ENCODE data around the gene TMEM150A. TPM values are rescaled to one million over a fixed set of nuclear protein-coding genes. Genes with fewer than 3 reads are reported as not detected.

Gene TMEM150A
- total RNA-seq, 1 donor from 2014 or later, result 10.1 TPM

DNA sequence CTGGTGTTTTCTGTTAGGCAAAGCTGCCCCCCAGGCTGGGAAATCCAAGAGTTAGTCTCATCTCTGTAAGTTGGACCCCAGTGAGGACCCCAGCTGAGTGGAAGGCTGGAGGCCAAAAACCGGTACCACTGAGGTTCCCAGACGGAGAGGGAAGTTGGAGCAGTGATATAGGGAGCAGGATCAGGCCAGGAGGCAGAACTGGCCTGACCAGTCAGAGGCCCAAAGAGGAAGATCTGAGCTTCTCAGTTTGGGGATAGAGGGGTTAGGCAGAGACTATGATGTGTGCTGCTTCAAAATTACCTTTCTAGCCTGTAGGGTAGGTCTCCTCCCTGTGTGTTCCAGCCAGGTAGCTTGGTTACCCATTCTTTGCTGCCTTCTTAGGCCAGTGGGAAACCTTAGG, 11.5 kb downstream of the TMEM150A start:
- H3K36me3 ChIP-seq, result no peaks in the 10 kb centered on the region
- no peak for DNase-seq
- no peaks in the 10 kb centered on the region for H3K9me3 ChIP-seq (replicated peaks)
- peak overlapping the region; percentile 94 for H3K27ac ChIP-seq (replicated peaks)
- H3K27me3 ChIP-seq (ENCODE audit: low read depth), result no peaks in the 10 kb centered on the region
- peak overlapping the region; percentile 9 for H3K4me3 ChIP-seq
- H3K4me1 ChIP-seq, result peaks cover 85% of the 10 kb centered on the region
- TF ChIP-seq, protein P1, sequence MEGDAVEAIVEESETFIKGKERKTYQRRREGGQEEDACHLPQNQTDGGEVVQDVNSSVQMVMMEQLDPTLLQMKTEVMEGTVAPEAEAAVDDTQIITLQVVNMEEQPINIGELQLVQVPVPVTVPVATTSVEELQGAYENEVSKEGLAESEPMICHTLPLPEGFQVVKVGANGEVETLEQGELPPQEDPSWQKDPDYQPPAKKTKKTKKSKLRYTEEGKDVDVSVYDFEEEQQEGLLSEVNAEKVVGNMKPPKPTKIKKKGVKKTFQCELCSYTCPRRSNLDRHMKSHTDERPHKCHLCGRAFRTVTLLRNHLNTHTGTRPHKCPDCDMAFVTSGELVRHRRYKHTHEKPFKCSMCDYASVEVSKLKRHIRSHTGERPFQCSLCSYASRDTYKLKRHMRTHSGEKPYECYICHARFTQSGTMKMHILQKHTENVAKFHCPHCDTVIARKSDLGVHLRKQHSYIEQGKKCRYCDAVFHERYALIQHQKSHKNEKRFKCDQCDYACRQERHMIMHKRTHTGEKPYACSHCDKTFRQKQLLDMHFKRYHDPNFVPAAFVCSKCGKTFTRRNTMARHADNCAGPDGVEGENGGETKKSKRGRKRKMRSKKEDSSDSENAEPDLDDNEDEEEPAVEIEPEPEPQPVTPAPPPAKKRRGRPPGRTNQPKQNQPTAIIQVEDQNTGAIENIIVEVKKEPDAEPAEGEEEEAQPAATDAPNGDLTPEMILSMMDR (IDR thresholded peaks at IDR 0.05; ENCODE audit: borderline replicate concordance), result no peak
- intact Hi-C loops (cut with micrococcal nuclease), result no loop called here

GRCh38 chr2:85589982-85590791, 12.3 kb downstream of the TMEM150A start:
- H3K4me1 ChIP-seq, result peaks cover 89% of the 10 kb centered on the region
- H3K9me3 ChIP-seq (replicated peaks), result no peaks in the 10 kb centered on the region
- DNase-seq, result no peak
- no peaks in the 10 kb centered on the region for H3K27me3 ChIP-seq (ENCODE audit: low read depth)
- intact Hi-C loops (cut with micrococcal nuclease), result no loop called here
- peak overlapping the region; percentile 94 for H3K27ac ChIP-seq (replicated peaks)
- no peaks in the 10 kb centered on the region for H3K36me3 ChIP-seq
- H3K4me3 ChIP-seq, result peak overlapping the region; percentile 9
- TF ChIP-seq, protein P1 (IDR thresholded peaks at IDR 0.05; ENCODE audit: borderline replicate concordance), result no peak

DNA sequence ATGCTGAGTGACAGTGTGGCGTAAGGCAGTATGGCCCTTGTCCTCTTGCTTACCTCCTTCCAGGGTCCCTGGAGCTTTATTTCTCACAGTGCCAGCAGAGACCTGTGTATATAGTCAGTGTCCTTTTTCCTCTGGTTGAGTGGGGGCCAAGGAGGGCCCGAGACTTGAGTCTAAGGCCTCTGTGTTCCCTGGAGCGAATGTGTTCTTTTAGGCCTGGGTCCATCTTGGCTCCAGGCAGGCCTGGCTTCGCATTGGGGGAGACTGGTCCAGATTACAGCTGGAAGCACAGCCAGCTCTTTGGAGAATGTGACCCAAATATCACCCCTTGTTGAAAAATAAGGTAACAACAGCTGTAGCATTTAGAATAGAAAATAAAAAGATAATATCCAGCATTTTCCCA, 13.3 kb downstream of the TMEM150A start:
- H3K36me3 ChIP-seq, result no peaks in the 10 kb centered on the region
- peak overlapping the region; percentile 94 for H3K27ac ChIP-seq (replicated peaks)
- no peaks in the 10 kb centered on the region for H3K27me3 ChIP-seq (ENCODE audit: low read depth)
- H3K4me3 ChIP-seq, result no peak overlapping the region
- peaks cover 90% of the 10 kb centered on the region for H3K4me1 ChIP-seq
- intact Hi-C loops (cut with micrococcal nuclease), result no loop called here
- no peaks in the 10 kb centered on the region for H3K9me3 ChIP-seq (replicated peaks)
- DNase-seq, result peak; percentile 50
- TF ChIP-seq, protein P1 (IDR thresholded peaks at IDR 0.05; ENCODE audit: borderline replicate concordance), result no peak

DNA sequence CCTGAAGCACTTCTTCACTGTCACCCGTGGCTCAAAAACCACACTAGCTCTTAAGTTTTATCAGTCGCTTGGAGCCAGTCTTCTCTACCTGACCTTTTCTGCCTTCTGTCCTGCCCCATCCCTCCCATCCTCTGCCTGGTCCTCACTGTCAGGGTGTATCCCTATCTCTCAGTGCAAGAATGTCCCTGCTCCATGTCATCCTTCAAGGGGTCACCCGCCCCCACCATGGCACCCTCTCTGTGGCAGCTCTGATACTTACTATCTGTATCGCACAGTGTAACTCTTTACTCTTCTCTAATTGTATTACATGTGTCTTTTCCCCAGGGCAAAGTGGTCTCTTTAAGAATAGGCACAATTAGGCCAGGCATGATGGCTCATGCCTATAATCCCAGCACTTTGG, 13.9 kb downstream of the TMEM150A start:
- H3K36me3 ChIP-seq, result no peaks in the 10 kb centered on the region
- TF ChIP-seq, protein P1 (IDR thresholded peaks at IDR 0.05; ENCODE audit: borderline replicate concordance), result no peak
- peaks cover 92% of the 10 kb centered on the region for H3K4me1 ChIP-seq
- no peak for DNase-seq
- peak overlapping the region; percentile 94 for H3K27ac ChIP-seq (replicated peaks)
- no peaks in the 10 kb centered on the region for H3K27me3 ChIP-seq (ENCODE audit: low read depth)
- no peak overlapping the region for H3K4me3 ChIP-seq
- intact Hi-C loops (cut with micrococcal nuclease), result no loop called here
- no peaks in the 10 kb centered on the region for H3K9me3 ChIP-seq (replicated peaks)

DNA sequence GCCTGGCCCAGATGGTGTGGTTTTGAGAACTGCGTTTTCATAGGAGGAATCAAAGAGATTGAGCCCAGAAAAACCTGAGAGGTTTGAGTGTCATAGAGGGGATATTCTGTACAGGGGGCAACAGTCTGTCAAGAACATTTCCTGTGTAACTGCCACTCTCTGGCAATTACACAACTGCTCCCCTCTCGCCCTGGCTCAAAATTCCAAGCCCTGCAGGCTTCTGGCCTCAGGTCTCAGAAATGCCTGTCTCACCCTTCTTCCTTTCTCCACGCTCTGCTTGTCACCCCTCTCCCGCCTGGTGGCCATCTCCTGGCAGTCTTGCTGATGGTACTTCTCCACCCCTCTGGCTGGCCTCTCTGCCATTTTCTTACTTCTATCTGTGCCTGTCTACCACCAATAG, 14.3 kb downstream of the TMEM150A start:
- no peak overlapping the region for H3K4me3 ChIP-seq
- DNase-seq, result no peak
- peaks cover 97% of the 10 kb centered on the region for H3K4me1 ChIP-seq
- intact Hi-C loops (cut with micrococcal nuclease), result no loop called here
- H3K27me3 ChIP-seq (ENCODE audit: low read depth), result no peaks in the 10 kb centered on the region
- H3K27ac ChIP-seq (replicated peaks), result peak overlapping the region; percentile 94
- no peaks in the 10 kb centered on the region for H3K36me3 ChIP-seq
- no peaks in the 10 kb centered on the region for H3K9me3 ChIP-seq (replicated peaks)
- TF ChIP-seq, protein P1 (IDR thresholded peaks at IDR 0.05; ENCODE audit: borderline replicate concordance), result no peak

All from left ventricle myocardium inferior (tissue), 1 donor.